Uterus (tissue), 4 donors: ENCODE measurements around the gene DEFB121. TPM values are rescaled to one million over a fixed set of nuclear protein-coding genes. Genes with fewer than 3 reads are reported as not detected.
"Not testable (repeated sequence)": the region's sequence is repeated elsewhere in the genome, so short reads cannot be mapped to it uniquely, and the experiment has no call there.

Source experiments
- DNase-seq, 2 donors: peaks; one replicate each; pipeline ENCODE4 v3.0.0-alpha.2; 2019 to 2020
- H3K27ac ChIP-seq, 2 donors: fragments of 200-600 bp; sonication (generic); 1 replicate in 1 of 2; 2 replicates in 1 of 2; pipeline ENCODE4 v1.5.1; 2016 to 2018
- H3K27me3 ChIP-seq, 2 donors: fragments of 200-600 bp; sonication (generic); one replicate each; pipeline ENCODE4 v1.5.1; 2018 to 2019; ENCODE audit warnings: control low read depth in 1 of 2
- H3K36me3 ChIP-seq, 2 donors: fragments of 200-600 bp; sonication (generic); one replicate each; pipeline ENCODE4 v1.5.1; 2019; ENCODE audit warnings: control low read depth in 1 of 2
- H3K4me1 ChIP-seq, 2 donors: fragments of 200-600 bp; sonication (generic); one replicate each; pipeline ENCODE4 v1.5.1; 2018 to 2019; ENCODE audit warnings: control low read depth in 1 of 2
- H3K4me3 ChIP-seq, 2 donors: fragments of 200-600 bp; sonication (generic); 1 replicate in 1 of 2; 2 replicates in 1 of 2; pipeline ENCODE4 v1.5.1; 2018 to 2019; ENCODE audit warnings: mild to moderate bottlenecking in 1 of 2
- H3K9me3 ChIP-seq, 2 donors: fragments of 200-600 bp; sonication (generic); one replicate each; pipeline ENCODE4 v1.5.1; 2019; ENCODE audit warnings: control low read depth in 1 of 2
- POLR2A ChIP-seq, 2 donors: fragments of 450-650 bp; IDR thresholded peaks; one replicate each; pipeline ENCODE4 v1.6.1; 2016; ENCODE audit warnings: antibody characterized with exemption in 2 of 2, mild to moderate bottlenecking in 1 of 2, moderate library complexity in 1 of 2
- intact Hi-C: fragments of 100-400 bp; cut with DNase I; formaldehyde crosslinking; loops from one replicate; pipeline ENCODE4 v1.15.1; 2023; ENCODE audit warnings: low total_unique reads
- total RNA-seq, 4 donors: library from RNA; depleted of rRNA in 3 of 4; stranded (reverse); fragments of >200 nt in 3 of 4; gene quantifications; one replicate each; pipeline versions ENCODE4 v1.1.0 to v1.2.4, GENCODE V29; 2014 to 2023
- TF ChIP-seq, protein P1 (sequence below), 4 experiments: fragments of 200-600 bp in 2 of 4; fragments of 450-650 bp in 2 of 4; sonication (generic) in 2 of 4; IDR thresholded peaks; one replicate each; pipeline ENCODE4 v1.5.1; 2016 to 2019; ENCODE audit warnings: antibody characterized with exemption in 4 of 4, mild to moderate bottlenecking in 2 of 4, moderate library complexity in 1 of 4
- donor health status: DM: yes; HTN: yes; CAD: no.

The DEFB121 gene
- total RNA-seq, 4 donors from 2014 or later = not detected

DNA sequence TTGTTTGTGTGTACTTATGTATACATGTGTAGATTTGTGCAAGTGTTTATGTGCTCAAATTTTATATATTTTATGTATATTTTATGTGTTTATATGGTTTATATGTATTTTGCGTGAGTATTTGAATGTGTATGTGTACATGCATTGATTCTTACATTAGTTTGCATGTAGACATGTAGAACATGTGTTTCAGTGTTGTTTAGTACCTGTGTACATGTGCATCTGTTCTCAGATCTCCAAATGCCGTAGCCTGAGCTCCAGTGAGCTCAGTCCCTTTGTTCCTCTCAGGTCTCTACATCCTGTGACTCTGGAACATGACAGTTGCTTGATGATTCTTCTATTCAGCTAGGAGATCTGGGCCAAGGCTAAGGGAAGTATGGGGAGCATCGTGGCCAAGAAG, 11.1 kb downstream of the DEFB121 start:
- TF ChIP-seq, protein P1, sequence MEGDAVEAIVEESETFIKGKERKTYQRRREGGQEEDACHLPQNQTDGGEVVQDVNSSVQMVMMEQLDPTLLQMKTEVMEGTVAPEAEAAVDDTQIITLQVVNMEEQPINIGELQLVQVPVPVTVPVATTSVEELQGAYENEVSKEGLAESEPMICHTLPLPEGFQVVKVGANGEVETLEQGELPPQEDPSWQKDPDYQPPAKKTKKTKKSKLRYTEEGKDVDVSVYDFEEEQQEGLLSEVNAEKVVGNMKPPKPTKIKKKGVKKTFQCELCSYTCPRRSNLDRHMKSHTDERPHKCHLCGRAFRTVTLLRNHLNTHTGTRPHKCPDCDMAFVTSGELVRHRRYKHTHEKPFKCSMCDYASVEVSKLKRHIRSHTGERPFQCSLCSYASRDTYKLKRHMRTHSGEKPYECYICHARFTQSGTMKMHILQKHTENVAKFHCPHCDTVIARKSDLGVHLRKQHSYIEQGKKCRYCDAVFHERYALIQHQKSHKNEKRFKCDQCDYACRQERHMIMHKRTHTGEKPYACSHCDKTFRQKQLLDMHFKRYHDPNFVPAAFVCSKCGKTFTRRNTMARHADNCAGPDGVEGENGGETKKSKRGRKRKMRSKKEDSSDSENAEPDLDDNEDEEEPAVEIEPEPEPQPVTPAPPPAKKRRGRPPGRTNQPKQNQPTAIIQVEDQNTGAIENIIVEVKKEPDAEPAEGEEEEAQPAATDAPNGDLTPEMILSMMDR (IDR thresholded peaks at IDR 0.05) = no peak
- TF ChIP-seq POLR2A (IDR thresholded peaks at IDR 0.05) = no peak
- Histone ChIP-seq H3K36me3 (no peaks in the 10 kb centered on the region), H3K4me1 (no peaks in the 10 kb centered on the region), H3K9me3 (no peaks in the 10 kb centered on the region), H3K27ac (no peak overlapping the region), H3K27me3 (no peaks in the 10 kb centered on the region), H3K4me3 (no peak overlapping the region)
- DNase-seq = no peak
- intact Hi-C loops = no loop called here

DNA sequence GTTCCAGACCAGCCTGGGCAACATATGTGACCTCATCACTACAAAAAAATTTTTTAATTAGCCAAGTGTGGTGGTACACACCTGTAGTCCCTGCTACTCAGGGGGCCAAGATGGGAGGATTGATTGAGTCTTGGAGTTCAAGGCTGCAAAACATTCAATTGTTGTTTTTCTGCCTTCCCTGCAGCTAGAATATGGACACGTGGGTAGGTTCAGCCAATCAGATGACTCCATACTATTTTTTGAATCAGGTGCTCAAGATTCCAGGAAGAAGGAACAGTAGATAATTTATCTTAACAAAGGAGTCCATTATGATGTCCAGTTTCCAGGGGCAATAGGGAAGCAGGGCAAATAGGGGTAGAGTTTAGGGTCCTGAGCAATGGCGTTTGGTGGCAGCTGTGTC, 13.2 kb downstream of the DEFB121 start:
- Histone ChIP-seq H3K4me1 (no peaks in the 10 kb centered on the region), H3K27ac (no peak overlapping the region), H3K36me3 (no peaks in the 10 kb centered on the region), H3K9me3 (no peaks in the 10 kb centered on the region), H3K27me3 (no peaks in the 10 kb centered on the region), H3K4me3 (no peak overlapping the region)
- no peak for TF ChIP-seq POLR2A (IDR thresholded peaks at IDR 0.05)
- TF ChIP-seq, protein P1 (IDR thresholded peaks at IDR 0.05) = no peak
- DNase-seq = no peak
- intact Hi-C loops = no loop called here

DNA sequence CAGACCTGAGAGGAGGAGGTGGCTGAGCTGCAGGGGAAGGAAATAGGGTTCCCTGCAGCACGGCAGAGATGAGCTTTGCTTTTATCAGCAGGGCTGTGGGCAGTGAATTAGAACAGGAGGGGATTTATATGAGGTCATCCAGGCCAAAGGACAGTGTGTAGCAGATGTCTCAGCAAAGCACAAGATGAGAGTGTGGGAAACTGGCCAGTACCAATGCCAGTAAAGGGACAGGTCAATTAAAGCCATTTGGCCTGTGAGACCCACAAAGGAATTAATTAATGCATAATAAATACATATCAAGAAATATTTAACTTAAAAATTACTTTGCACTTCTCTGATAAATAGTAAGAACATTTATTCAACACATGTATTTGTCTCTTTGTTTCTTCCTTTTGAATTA, 15.5 kb downstream of the DEFB121 start, which contains the start of gene DEFB119:
TSS of gene DEFB119 (minus strand) at position 101 of the 400 bp plus-strand sequence. CDS start 107 bp downstream, outside the sequence.
- Histone ChIP-seq H3K27me3 (no peaks in the 10 kb centered on the region), H3K4me3 (no peak within 1 kb of the TSS), H3K9me3 (no peaks in the 10 kb centered on the region), H3K27ac (no peak within 1 kb of the TSS), H3K4me1 (no peaks in the 10 kb centered on the region), H3K36me3 (no peaks in the 10 kb centered on the region)
- no peak for TF ChIP-seq POLR2A (IDR thresholded peaks at IDR 0.05)
- TF ChIP-seq, protein P1 (IDR thresholded peaks at IDR 0.05) = no peak
- intact Hi-C loops = no loop called here
- no peak for DNase-seq

DNA sequence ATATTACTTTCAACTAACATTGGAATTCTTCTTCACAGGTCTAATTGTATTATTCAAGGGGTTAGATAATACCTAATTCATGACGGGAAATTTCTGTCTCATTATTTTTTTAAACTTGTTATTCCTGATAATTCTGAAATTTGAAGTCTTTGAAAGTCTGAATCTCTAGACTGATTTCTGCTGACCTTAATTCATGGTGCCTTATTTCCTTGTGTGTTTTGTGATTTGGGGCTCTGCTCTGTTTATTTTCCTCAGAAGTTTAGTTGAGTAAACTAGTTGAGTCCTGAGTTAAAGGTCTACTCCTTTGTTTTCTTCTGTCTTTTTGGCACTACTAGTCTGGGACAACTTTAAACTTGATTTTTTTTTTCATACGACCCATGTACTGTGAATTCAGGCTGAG, 31.7 kb downstream of the DEFB121 start:
- no peaks in the 10 kb centered on the region for H3K4me1 ChIP-seq
- no peak overlapping the region for H3K4me3 ChIP-seq
- no peaks in the 10 kb centered on the region for H3K27me3 ChIP-seq
- H3K36me3 ChIP-seq = no peaks in the 10 kb centered on the region
- TF ChIP-seq, protein P1 (IDR thresholded peaks at IDR 0.05) = no peak
- no peak for TF ChIP-seq POLR2A (IDR thresholded peaks at IDR 0.05)
- intact Hi-C loops = no loop called here
- H3K9me3 ChIP-seq = no peaks in the 10 kb centered on the region
- H3K27ac ChIP-seq = no peak overlapping the region
- no peak for DNase-seq

DNA sequence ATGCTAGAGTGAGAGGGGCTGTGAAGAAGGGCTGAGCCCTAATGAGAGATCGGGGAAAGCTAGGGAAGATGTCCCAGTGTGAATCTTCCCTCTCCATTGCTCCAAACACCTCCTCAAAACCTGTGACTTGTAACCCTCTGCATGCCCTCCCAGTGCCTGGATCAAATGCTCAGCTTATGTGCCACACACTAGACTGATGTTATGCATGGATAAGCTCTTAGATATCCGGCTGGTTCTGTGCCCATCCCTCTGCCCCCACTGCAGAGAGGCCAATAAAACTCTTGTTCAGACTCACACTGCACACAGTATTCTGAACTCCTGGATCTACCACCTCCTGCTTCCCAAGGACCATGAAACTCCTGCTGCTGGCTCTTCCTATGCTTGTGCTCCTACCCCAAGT, 37.7 kb downstream of the DEFB121 start, which contains the start of gene DEFB118:
TSS of gene DEFB118 (plus strand) at position 301 of the 400 bp plus-strand sequence. CDS start at position 351, 50 bp downstream.
- no peak for DNase-seq
- H3K36me3 ChIP-seq = no peaks in the 10 kb centered on the region
- H3K4me3 ChIP-seq = no peak within 1 kb of the TSS
- no peak for TF ChIP-seq POLR2A (IDR thresholded peaks at IDR 0.05)
- TF ChIP-seq, protein P1 (IDR thresholded peaks at IDR 0.05) = no peak
- intact Hi-C loops = no loop called here
- no peaks in the 10 kb centered on the region for H3K27me3 ChIP-seq
- H3K4me1 ChIP-seq = no peaks in the 10 kb centered on the region
- no peaks in the 10 kb centered on the region for H3K9me3 ChIP-seq
- no peak within 1 kb of the TSS for H3K27ac ChIP-seq

DNA sequence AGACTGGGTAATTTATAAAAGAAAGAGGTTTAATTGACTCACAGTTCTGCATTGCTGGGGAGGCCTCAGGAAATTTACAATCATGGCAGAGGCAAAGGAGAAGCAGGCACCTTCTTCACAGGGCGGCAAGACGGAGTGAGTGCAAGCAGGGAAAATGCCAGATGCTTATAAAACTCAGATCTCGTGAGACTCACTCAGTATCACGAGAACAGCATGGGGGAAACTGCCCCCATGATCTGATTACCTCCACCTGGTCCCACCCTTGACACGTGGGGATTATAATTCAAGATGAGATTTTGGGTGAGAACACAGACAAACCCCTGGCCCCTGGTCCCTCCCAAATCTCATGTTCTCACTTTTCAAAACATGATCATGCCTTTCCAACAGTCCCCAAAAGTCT, 41.7 kb downstream of the DEFB121 start:
- H3K27me3 ChIP-seq, H3K36me3 ChIP-seq, DNase-seq, H3K4me1 ChIP-seq, H3K4me3 ChIP-seq, intact Hi-C loops, H3K27ac ChIP-seq, H3K9me3 ChIP-seq: not testable (repeated sequence)
